ENCODE measurements around the gene TSR2.

The TSR2 gene

GRCh38 chrX:54416965-54417364 is 23.2 kb upstream of the TSR2 start:
- no peaks in the 10 kb centered on the region for H4K20me1 ChIP-seq (ENCODE audit: insufficient read depth, low read length, poor library complexity, severe bottlenecking)
- no peak overlapping the region for H2AFZ ChIP-seq (ENCODE audit: low read length)
- no peak overlapping the region for H3K4me3 ChIP-seq (ENCODE audit: low read length, poor library complexity, severe bottlenecking)
- no peaks in the 10 kb centered on the region for H3F3A ChIP-seq (ENCODE audit: low read depth)
- H3K9me2 ChIP-seq (replicated peaks; ENCODE audit: low read depth, low read length): no peaks in the 10 kb centered on the region
- no peak overlapping the region for H3K9ac ChIP-seq (ENCODE audit: low read depth, low read length, poor library complexity, severe bottlenecking)
- H3K9me3 ChIP-seq (ENCODE audit: insufficient read depth, low read depth, low read length): no peaks in the 10 kb centered on the region
- H3K79me2 ChIP-seq (ENCODE audit: insufficient read depth, low read length): no peaks in the 10 kb centered on the region
- no peak for TF ChIP-seq CTCF (conservative IDR thresholded peaks at IDR 0.05; ENCODE audit: low read length)
- no peak for TF ChIP-seq EZH2phosphoT487 (IDR thresholded peaks at IDR 0.05; ENCODE audit: borderline replicate concordance)
- H3K4me1 ChIP-seq (ENCODE audit: insufficient read depth, low read length, poor library complexity, severe bottlenecking): no peaks in the 10 kb centered on the region
- H3K4me2 ChIP-seq (ENCODE audit: low read depth, low read length, poor library complexity, severe bottlenecking): no peak overlapping the region
- H3K27me3 ChIP-seq (ENCODE audit: insufficient read depth, low read length, poor library complexity, severe bottlenecking): peaks cover 46% of the 10 kb centered on the region
- no peaks in the 10 kb centered on the region for H3K36me3 ChIP-seq (ENCODE audit: insufficient read depth, low read length)

GRCh38 chrX:54419559-54420302 is 20.5 kb upstream of the TSR2 start:
- H2AFZ ChIP-seq (ENCODE audit: low read length): no peak overlapping the region
- no peaks in the 10 kb centered on the region for H3K79me2 ChIP-seq (ENCODE audit: insufficient read depth, low read length)
- H3K4me2 ChIP-seq (ENCODE audit: low read depth, low read length, poor library complexity, severe bottlenecking): no peak overlapping the region
- H3K4me1 ChIP-seq (ENCODE audit: insufficient read depth, low read length, poor library complexity, severe bottlenecking): no peaks in the 10 kb centered on the region
- H3K9me3 ChIP-seq (ENCODE audit: insufficient read depth, low read depth, low read length): no peaks in the 10 kb centered on the region
- H3F3A ChIP-seq (ENCODE audit: low read depth): no peaks in the 10 kb centered on the region
- H3K27me3 ChIP-seq (ENCODE audit: insufficient read depth, low read length, poor library complexity, severe bottlenecking): peaks cover 29% of the 10 kb centered on the region
- no peak for TF ChIP-seq CTCF (conservative IDR thresholded peaks at IDR 0.05; ENCODE audit: low read length)
- H3K9me2 ChIP-seq (replicated peaks; ENCODE audit: low read depth, low read length): no peaks in the 10 kb centered on the region
- H4K20me1 ChIP-seq (ENCODE audit: insufficient read depth, low read length, poor library complexity, severe bottlenecking): no peaks in the 10 kb centered on the region
- no peak overlapping the region for H3K4me3 ChIP-seq (ENCODE audit: low read length, poor library complexity, severe bottlenecking)
- H3K9ac ChIP-seq (ENCODE audit: low read depth, low read length, poor library complexity, severe bottlenecking): no peak overlapping the region
- H3K36me3 ChIP-seq (ENCODE audit: insufficient read depth, low read length): no peaks in the 10 kb centered on the region

GRCh38 chrX:54422168-54422567 is 18.0 kb upstream of the TSR2 start:
- Histone ChIP-seq H3K9ac (ENCODE audit: low read depth, low read length, poor library complexity, severe bottlenecking) (no peak overlapping the region), H3K4me3 (ENCODE audit: low read length, poor library complexity, severe bottlenecking) (no peak overlapping the region), H4K20me1 (ENCODE audit: insufficient read depth, low read length, poor library complexity, severe bottlenecking) (no peaks in the 10 kb centered on the region), H3K4me2 (ENCODE audit: low read depth, low read length, poor library complexity, severe bottlenecking) (no peak overlapping the region), H3F3A (ENCODE audit: low read depth) (no peaks in the 10 kb centered on the region), H3K9me2 (replicated peaks; ENCODE audit: low read depth, low read length) (no peaks in the 10 kb centered on the region), H3K4me1 (ENCODE audit: insufficient read depth, low read length, poor library complexity, severe bottlenecking) (no peaks in the 10 kb centered on the region), H2AFZ (ENCODE audit: low read length) (no peak overlapping the region), H3K36me3 (ENCODE audit: insufficient read depth, low read length) (no peaks in the 10 kb centered on the region), H3K79me2 (ENCODE audit: insufficient read depth, low read length) (no peaks in the 10 kb centered on the region), H3K27me3 (ENCODE audit: insufficient read depth, low read length, poor library complexity, severe bottlenecking) (peaks cover 28% of the 10 kb centered on the region), H3K9me3 (ENCODE audit: insufficient read depth, low read depth, low read length) (no peaks in the 10 kb centered on the region)
- TF ChIP-seq CTCF (conservative IDR thresholded peaks at IDR 0.05; ENCODE audit: low read length) (no peak), EZH2phosphoT487 (IDR thresholded peaks at IDR 0.05; ENCODE audit: borderline replicate concordance) (no peak)

All from Loucy (cell line).